Activated T-cell treated with anti-CD3 and anti-CD28 coated beads, Interleukin-2, amount 50 U/mL, for 1 hour (primary cell): ENCODE measurements around the gene ZBTB21.

Experiments used
- DNase-seq: peaks from one replicate; pipeline ENCODE4 v3.0.0-alpha.2; 2020

ZBTB21 gene

DNA sequence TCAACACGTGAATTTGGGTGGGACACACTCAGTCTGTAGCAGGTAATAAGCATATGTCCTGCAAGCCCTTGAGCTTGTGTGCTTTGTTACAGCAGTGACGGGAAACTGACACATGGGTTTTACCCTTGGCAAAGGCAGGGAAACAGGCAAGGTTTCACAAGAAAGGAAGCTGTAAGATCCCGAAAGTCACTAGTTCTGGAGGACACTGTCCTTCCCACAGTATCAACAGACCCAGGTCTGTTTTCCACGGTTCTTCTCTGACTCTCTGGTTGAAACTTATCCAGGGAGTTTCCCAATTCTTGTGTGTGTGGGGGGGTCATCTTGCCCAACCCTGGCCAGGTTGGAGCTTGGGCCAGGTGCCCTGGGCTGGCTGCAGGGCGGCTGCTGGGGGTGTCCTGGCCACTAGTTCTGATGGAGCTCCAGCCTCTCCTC, 29.3 kb upstream of the ZBTB21 start:
- DNase-seq, result no peak

DNA sequence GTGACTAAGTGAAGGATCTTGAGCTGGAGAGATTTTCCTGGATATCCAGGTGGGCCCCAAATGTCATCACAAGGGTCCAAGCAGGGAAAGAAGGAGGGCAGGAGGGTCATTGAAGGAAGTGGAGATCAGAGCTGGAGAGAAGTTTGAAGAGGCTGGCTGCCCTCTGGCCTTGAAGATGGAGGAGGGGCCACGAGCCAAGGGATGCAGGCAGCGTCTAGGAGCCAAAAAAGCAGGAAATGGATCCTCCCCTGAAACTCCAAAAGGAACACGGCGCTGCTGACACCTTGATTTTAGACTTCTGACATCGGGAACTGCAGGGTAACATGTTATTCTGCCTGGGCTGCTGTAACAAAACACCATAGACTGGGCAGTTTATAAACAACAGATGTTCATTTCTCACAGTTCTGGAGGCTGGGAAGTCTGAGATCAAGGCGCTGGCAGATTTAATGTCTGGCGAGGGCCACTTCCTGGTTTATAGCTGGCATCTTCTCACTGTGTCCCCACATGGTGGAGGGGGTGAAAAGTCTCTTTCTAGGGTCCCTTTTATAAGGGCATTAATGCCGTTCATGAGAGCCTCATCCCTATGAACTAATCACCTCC, 28.8 kb upstream of the ZBTB21 start:
- DNase-seq, result no peak

- no peak for DNase-seq
Measured at GRCh38 chr21:42038393-42038792, 28.2 kb upstream of the ZBTB21 start.

- DNase-seq, result no peak
Measured at GRCh38 chr21:42037943-42038342, 27.8 kb upstream of the ZBTB21 start.

DNA sequence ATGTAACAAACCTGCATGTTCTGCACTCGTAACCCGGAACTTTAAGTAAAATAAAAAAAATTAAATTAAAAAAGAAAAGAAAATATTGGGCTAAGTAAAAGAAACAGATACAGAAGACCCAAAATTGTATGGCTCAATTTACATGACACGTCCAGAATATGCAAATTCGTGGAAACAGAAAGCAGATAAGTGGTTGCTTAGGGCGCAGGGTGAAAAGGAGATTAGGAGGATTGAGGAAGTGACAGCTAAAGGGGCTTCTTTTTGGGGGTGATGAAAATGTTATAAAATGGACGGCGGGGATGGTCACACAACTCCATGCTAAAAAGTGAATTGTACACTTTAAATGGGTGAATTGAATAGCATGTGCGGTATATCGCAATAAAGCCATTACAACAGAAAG, 27.4 kb upstream of the ZBTB21 start:
- no peak for DNase-seq

GRCh38 chr21:42036313-42036712, 26.2 kb upstream of the ZBTB21 start:
- DNase-seq, result no peak

- DNase-seq, result no peak
Measured at GRCh38 chr21:42032968-42033367, 22.8 kb upstream of the ZBTB21 start.

DNA sequence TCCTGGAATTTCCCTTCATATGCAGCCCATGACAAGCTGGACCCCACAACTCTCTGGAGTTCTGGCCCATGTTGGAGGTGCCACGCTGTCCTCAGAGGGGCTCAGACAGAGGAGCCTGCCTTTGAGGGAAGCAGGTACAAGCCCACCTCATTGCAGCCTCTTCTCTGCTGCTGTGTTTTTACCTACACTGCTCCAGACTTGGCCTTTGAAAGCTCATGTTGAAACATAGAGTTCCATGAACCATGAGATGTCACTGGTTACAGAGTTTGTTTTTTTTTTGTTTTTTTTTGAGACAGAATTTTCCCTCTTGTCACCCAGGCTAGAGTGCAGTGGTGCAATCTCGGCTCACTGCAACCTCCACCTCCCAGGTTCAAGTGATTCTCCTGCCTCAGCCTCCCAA, 22.1 kb upstream of the ZBTB21 start:
- no peak for DNase-seq

GRCh38 chr21:42031816-42032215, 21.7 kb upstream of the ZBTB21 start:
- no peak for DNase-seq

GRCh38 chr21:42031241-42031640, 21.1 kb upstream of the ZBTB21 start:
- no peak for DNase-seq

DNA sequence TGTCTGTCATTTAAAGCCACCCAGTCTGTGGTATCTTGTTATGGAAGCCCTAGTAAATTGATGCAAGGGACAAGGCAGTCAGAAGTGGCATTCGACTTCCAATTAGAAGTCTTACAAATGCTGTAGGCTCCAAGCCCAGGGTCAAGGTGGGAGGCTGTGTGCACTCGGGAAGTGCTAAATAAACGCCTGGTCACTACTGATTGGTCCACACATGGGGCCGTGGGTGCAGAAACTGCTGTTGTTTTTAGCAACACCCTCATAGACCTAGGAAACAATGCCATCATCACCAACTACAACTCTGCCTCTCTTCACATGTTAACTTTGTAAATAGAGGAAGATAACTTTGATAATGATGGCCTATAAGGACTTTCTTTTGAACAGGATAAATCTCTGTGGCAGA, 20.2 kb upstream of the ZBTB21 start:
- DNase-seq, result no peak

GRCh38 chr21:42028766-42029425, 18.7 kb upstream of the ZBTB21 start:
- DNase-seq, result no peak

DNA sequence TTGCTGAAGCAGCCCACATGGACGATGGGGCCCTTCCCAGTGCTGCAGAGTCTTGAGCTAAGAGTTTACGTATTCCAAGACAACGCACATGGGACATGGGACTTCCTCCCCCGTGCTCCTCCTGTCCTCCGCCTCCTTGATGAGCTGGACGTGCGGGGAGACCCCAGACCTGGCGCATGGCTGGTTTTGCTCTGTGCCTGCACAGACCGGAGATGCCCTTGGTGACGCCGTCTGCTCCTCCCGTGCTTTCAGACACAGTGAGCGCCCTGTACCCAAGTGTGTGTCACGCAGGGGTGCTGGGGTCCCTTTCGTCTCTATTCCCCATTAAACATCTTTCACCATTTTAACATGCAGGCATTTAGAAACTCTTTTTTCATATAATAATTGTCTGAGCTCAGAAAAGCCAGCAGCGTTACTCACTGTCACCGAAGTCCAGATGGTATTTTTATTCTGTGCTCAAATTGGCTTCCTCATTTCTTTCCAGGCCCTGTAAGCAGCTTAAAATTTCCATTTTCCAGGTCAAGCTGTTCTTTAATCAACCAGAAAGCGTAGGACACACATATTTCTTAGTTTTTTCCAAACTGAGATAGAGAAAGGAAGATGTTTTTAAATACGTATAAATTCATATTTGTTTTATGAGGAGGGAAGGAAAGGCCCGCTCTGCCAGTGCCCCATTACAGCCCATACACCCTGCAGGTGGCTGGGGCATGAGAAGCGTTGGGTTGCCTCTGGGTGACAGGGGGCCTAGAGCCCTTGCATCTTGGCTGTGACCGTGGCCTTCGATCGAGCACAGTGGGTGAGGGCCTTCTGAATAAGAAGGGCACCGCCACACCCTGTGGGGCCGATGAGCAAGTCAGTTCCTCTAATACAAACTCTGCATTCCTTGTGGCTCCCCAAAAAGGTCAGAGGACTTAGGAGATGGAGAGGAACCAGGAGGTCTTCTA, 17.9 kb upstream of the ZBTB21 start:
- DNase-seq, result no peak

- DNase-seq, result no peak
Measured at GRCh38 chr21:42027085-42027821, 17.1 kb upstream of the ZBTB21 start.

GRCh38 chr21:42026082-42026435, 15.9 kb upstream of the ZBTB21 start:
- DNase-seq, result no peak

GRCh38 chr21:42025376-42026081, 15.4 kb upstream of the ZBTB21 start:
- no peak for DNase-seq

DNA sequence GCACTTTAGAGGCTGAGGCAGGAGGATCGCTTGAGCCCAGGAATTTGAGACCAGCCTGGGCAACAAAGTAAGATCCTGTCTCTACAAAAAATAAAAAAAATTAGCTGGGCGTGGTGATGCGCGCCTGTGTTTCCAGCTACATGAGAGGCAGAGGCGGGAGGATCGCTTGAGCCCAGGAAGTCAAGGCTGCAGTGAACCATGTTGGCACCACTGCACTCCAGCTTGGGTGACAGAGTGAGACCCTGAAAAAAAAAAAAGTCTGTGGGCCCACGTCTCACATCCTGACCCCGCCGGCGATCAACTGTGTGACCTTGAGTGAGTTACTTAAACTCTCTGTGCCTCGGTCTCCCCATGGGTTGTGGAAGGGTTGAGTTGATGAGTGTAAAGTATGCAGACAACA, 12.7 kb upstream of the ZBTB21 start:
- no peak for DNase-seq

GRCh38 chr21:42022091-42022430, 11.9 kb upstream of the ZBTB21 start:
- no peak for DNase-seq

DNA sequence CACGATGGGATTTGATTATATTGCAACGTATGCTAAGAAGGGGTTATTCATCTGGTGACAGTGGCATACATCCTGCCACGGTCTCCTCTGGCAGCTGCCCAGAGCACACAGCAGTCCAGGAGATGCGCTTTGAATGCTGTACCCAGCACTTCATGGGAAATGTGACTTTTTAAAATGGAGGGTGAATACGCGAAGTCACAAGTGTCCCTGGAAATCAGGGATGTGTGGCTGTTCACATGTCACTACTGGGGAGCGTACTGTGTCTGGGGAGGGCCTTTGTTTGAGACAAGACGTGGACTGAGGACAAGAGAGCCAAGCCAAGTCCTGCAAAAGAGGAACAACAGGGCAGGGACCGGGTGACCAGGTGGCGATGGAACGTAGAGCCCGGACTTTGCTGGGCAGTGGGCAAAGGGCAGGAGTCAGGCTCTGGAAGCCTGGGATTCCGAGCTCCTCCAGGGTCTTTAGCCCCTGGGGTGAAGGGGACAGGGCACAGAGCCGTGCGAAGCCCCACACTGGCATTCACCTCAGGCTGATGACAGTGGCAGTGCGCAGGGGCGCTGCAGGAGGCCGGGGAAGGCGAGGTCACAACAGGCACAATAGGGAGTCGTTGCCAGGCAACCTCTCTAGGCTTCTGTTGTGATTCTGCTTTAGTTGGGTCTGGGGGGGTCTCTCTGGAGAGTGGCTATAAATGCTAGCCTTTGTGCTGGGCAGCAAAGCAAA, 11.4 kb upstream of the ZBTB21 start:
- no peak for DNase-seq

GRCh38 chr21:42019706-42020105, 9.5 kb upstream of the ZBTB21 start:
- no peak for DNase-seq

DNA sequence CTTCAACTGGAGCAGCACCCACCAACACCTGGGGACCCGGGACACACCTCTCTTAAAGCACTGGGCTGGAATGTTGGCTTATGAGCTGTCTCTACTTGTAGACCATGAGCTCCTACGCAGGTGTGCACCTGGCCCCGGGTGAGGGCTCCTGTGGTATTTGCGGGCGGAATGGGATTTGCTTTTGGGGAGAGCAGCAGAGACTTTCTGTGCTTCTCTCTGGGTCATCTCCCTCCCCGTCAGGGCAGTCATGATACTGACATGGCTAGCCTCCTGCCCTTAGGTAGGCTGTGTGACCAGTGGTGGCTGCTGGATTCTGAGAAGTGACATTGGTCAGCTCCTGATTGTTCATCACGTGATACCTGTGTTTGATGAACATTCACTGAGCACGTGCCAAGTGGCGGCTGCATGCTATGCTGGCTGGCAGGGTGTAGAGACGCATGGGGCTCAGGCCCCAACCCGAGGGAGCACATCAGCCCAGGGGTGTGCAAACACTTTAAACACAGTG, 9.0 kb upstream of the ZBTB21 start:
- no peak for DNase-seq

DNA sequence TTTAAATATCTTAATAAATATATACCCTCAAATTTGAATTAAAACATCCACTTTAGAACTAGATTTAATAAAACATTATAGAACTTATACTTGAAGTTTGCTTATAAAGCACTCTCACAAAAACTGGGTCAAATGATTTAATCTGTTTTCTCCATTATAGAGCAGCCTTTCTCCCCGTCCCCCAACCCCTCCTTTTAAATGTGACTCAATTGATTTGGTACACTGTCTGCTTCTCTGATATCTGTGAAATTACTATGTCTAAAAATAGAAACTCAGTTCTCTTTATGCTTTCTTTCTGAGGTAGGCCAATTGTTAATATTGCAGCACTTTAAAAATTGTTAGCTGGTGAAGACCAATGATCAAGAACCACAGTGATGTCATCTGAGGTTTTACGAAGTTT, 6.9 kb upstream of the ZBTB21 start:
- DNase-seq, result no peak
